Ovary (tissue), 3 donors: ENCODE results near the gene IL1RAPL1.

ENCODE experiments used
- POLR2A ChIP-seq: fragments of 450-650 bp; IDR thresholded peaks from one replicate; pipeline ENCODE4 v1.6.1; 2017; ENCODE audit warnings: antibody characterized with exemption, mild to moderate bottlenecking, moderate library complexity
- TF ChIP-seq, protein P1 (sequence below), 3 donors: fragments of 450-650 bp in 2 of 3; fragments of 200-600 bp in 1 of 3; IDR thresholded peaks; one replicate each; pipeline versions ENCODE4 v1.5.1 to v1.8.0; 2016 to 2022; ENCODE audit warnings: antibody characterized with exemption in 3 of 3, mild to moderate bottlenecking in 1 of 3
- donor health status: DM: no; HTN: no; CAD: no.

DNA sequence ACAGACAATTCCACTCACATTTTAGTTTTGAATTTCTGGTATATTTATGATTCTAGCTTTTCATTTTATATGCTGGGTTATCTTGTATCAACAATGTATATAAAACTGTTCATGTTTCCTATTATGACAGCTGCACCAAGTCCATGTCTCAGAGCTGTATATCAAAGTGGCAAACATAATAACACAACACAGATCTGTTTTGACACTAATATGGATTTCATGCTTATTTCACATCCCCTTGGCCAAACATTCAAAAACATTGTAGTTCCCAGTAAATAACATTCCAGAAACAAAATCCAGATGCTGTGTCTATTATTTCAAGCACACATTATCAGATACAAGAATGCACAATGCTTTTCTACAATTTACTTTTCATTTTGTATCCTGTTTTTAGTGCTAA, 1247.5 kb downstream of the IL1RAPL1 start:
- TF ChIP-seq, protein P1, sequence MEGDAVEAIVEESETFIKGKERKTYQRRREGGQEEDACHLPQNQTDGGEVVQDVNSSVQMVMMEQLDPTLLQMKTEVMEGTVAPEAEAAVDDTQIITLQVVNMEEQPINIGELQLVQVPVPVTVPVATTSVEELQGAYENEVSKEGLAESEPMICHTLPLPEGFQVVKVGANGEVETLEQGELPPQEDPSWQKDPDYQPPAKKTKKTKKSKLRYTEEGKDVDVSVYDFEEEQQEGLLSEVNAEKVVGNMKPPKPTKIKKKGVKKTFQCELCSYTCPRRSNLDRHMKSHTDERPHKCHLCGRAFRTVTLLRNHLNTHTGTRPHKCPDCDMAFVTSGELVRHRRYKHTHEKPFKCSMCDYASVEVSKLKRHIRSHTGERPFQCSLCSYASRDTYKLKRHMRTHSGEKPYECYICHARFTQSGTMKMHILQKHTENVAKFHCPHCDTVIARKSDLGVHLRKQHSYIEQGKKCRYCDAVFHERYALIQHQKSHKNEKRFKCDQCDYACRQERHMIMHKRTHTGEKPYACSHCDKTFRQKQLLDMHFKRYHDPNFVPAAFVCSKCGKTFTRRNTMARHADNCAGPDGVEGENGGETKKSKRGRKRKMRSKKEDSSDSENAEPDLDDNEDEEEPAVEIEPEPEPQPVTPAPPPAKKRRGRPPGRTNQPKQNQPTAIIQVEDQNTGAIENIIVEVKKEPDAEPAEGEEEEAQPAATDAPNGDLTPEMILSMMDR (IDR thresholded peaks at IDR 0.05) = no peak
- no peak for TF ChIP-seq POLR2A
